ENCODE data around the gene RNMT. TPM values are rescaled to one million over a fixed set of nuclear protein-coding genes. Genes with fewer than 3 reads are reported as not detected.

Gene RNMT
- total and polyA plus RNA-seq, 11 donors = 14.8 to 38.0 (median 22.3) TPM

DNA sequence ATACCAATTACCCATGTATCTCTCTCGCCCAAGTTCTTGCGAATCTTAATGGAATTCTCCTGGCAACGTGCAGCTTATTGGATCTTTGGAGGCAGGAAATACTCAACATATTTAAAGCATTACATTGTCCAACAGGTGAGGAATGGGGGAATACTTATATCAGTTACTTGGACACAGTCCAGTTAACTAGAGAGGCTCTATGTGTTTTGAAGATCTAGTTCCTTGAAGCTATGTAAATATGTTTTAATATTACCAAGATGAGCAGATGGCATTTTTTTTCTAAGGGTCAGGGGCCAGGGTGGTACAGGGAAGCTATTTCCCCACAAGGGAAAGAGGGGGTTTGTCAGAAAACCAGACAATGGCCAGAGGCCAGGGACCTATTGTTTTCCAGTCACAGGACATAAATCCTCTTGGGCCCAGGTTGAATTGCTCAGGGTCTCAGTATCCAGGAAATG is 70.7 kb downstream of the RNMT start:
- Histone ChIP-seq H3K4me3 (no peak overlapping the region), H3K36me3 (no peaks in the 10 kb centered on the region), H3K27ac (no peak overlapping the region), H3K4me1 (peaks cover 0 to 15% (median 4%) of the 10 kb centered on the region in 12 donors), H3K27me3 (peaks cover 0 to 18% (median 0%) of the 10 kb centered on the region in 9 donors), H3K9me3 (no peaks in the 10 kb centered on the region)
- TF ChIP-seq, protein P1, sequence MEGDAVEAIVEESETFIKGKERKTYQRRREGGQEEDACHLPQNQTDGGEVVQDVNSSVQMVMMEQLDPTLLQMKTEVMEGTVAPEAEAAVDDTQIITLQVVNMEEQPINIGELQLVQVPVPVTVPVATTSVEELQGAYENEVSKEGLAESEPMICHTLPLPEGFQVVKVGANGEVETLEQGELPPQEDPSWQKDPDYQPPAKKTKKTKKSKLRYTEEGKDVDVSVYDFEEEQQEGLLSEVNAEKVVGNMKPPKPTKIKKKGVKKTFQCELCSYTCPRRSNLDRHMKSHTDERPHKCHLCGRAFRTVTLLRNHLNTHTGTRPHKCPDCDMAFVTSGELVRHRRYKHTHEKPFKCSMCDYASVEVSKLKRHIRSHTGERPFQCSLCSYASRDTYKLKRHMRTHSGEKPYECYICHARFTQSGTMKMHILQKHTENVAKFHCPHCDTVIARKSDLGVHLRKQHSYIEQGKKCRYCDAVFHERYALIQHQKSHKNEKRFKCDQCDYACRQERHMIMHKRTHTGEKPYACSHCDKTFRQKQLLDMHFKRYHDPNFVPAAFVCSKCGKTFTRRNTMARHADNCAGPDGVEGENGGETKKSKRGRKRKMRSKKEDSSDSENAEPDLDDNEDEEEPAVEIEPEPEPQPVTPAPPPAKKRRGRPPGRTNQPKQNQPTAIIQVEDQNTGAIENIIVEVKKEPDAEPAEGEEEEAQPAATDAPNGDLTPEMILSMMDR (IDR thresholded peaks at IDR 0.05) = no peak
- TF ChIP-seq POLR2A (IDR thresholded peaks at IDR 0.05) = no peak
- ATAC-seq = no peak
- intact Hi-C loops (cut with DNase I) = loop anchor here in 2 of 10 donors (10.0 kb wide), 2 partner anchors 72 to 582 kb away; partner anchors contain the start of genes FAM210A (in 1 of the 2), LDLRAD4 (in 1 of the 2) and RNMT (in 1 of the 2)
- no peak for DNase-seq
- WGBS, 4 donors = 37 to 52% (median 44%) methylated on average over 3 of the region's 3 CpGs

DNA sequence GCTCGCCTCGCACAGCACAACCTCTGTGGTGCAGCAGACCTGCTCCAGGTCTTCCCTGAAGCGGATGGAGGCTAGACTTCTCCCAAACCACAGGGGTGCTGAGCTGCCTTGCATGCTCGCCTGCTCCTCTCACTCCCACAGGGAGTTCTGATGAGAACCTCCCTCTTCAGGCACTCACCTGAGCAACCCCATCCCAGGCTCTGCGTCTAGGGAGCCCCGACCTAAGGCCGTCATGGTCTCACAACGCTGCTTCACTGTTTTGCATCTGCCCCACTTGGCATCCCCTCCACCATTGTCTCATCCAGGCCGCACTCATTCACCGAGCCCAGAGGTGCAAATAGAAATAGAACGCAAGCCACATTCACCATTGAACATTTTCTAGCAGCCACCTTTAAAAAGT is 72.9 kb downstream of the RNMT start:
- no peak for DNase-seq
- ATAC-seq = no peak
- TF ChIP-seq, protein P1 (IDR thresholded peaks at IDR 0.05) = no peak
- no peak for TF ChIP-seq POLR2A (IDR thresholded peaks at IDR 0.05)
- H3K36me3 ChIP-seq = no peaks in the 10 kb centered on the region
- H3K27ac ChIP-seq = no peak overlapping the region
- peaks cover 0 to 25% (median 0%) of the 10 kb centered on the region in 9 donors for H3K27me3 ChIP-seq
- WGBS, 4 donors = 93 to 96% (median 95%) methylated on average over 11 of the region's 11 CpGs
- peaks cover 0 to 15% (median 4%) of the 10 kb centered on the region in 12 donors for H3K4me1 ChIP-seq
- H3K4me3 ChIP-seq = no peak overlapping the region
- no peaks in the 10 kb centered on the region for H3K9me3 ChIP-seq
- intact Hi-C loops (cut with DNase I) = loop anchor here in 2 of 10 donors (10.0 kb wide), 2 partner anchors 75 to 585 kb away; partner anchors contain the start of genes FAM210A (in 1 of the 2), LDLRAD4 (in 1 of the 2) and RNMT (in 1 of the 2)

DNA sequence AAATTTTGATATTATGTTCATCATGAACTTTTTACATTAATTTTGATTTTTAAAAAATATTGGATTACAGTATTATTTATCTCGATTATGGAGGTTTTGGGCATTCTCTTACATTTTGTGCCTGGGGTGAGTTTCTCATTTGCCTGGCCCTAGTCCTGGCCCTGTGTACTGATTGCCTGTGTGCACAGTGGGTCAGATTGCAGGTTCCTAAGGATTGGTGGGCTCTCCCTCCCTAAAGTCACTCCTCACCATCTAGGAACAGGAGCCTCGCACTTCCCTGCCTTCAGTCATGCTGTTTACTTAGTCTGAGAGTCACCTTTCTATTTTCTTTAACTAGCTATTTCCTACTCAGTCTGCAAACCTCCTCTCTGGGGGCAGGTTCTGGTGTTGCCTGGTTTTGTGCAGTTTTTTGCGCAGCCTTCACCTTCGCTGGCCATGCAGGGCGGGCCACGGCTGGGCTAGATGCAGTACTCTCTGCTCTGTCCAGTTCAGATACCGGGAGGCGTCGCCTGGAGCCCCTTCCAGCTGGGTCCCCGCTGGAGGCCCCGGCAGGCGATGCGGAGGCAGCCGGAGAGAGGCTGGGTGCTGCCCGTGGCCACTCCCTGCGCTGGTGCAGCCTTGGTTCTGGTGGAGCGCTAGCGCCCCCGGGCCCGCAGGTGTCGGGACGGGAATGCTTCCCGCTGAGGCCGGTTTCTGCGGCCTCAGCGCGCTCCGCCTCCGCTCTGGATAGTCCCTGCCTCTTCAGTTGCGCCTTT is 74.2 kb downstream of the RNMT start:
- Histone ChIP-seq H3K9me3 (no peaks in the 10 kb centered on the region), H3K27ac (no peak overlapping the region), H3K36me3 (no peaks in the 10 kb centered on the region), H3K27me3 (peaks cover 0 to 30% (median 0%) of the 10 kb centered on the region in 9 donors), H3K4me1 (peaks cover 0 to 15% (median 4%) of the 10 kb centered on the region in 12 donors), H3K4me3 (peak overlapping the region in 10 of 12 donors; percentile 6 to 49 (median 33))
- DNase-seq = peak; percentile 65 to 85 (median 76)
- intact Hi-C loops (cut with DNase I) = loop anchor here in 5 of 10 donors (5.0 to 10.0 kb wide), 6 partner anchors 56 to 686 kb away; partner anchors contain the start of gene LDLRAD4 (in 1 of the 5)
- 16 to 44% (median 20%) methylated on average over 9 to 30 of the region's 30 CpGs for WGBS, 4 donors
- ATAC-seq = peak; percentile 89 to 98 (median 94)
- TF ChIP-seq, protein P1 (IDR thresholded peaks at IDR 0.05) = peak; percentile 26 to 66 (median 50)
- no peak for TF ChIP-seq POLR2A (IDR thresholded peaks at IDR 0.05)

DNA sequence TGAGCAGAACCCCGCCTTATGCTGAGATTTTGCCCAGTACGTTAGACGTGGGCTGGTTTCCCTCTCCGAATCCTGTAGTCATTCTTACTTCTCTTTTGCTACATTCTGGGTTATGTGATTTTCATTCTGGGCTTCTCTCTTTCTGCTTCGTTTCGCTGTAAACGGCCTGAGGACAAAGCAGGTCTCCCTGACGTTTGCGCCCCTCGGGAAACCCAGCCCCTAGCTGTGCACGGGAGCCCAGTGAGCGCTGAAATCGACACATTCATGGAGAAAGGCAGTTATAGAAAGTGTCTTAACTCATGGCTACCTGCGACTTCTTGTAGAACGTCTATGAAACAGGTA is 74.8 kb downstream of the RNMT start:
- intact Hi-C loops (cut with DNase I) = loop anchor here in 5 of 10 donors (5.0 to 10.0 kb wide), 6 partner anchors 56 to 686 kb away; partner anchors contain the start of gene LDLRAD4 (in 1 of the 5)
- ATAC-seq (no peak), DNase-seq (no peak)
- TF ChIP-seq, protein P1 (IDR thresholded peaks at IDR 0.05) = peak in 3 of 12 donors; percentile 5 to 22 (median 11)
- TF ChIP-seq POLR2A (IDR thresholded peaks at IDR 0.05) = no peak
- WGBS, 4 donors = 15 to 18% (median 17%) methylated on average over 15 of the region's 15 CpGs
- Histone ChIP-seq H3K36me3 (no peaks in the 10 kb centered on the region), H3K4me1 (peaks cover 0 to 15% (median 4%) of the 10 kb centered on the region in 12 donors), H3K4me3 (peak overlapping the region in 10 of 12 donors; percentile 6 to 49 (median 33)), H3K27ac (no peak overlapping the region), H3K9me3 (no peaks in the 10 kb centered on the region), H3K27me3 (peaks cover 0 to 30% (median 0%) of the 10 kb centered on the region in 9 donors)

Measured in heart left ventricle (tissue), 16 donors.